C4-2B (cell line): Measurements from ENCODE around the gene CYP27C1.
"Not testable (repeated sequence)": the region's sequence is repeated elsewhere in the genome, so short reads cannot be mapped to it uniquely, and the experiment has no call there.

ENCODE experiments used
- H3K27ac ChIP-seq: fragments of 450-650 bp; 2 replicates; pipeline ENCODE4 v1.5.1; 2017
- ZFX ChIP-seq: fragments of 450-650 bp; IDR thresholded peaks from 2 replicates; pipeline ENCODE4 v1.6.1; 2017
- TF ChIP-seq, protein P1 (sequence below): fragments of 450-650 bp; conservative IDR thresholded peaks from 2 replicates; pipeline ENCODE4 v1.5.1; 2017; ENCODE audit warnings: mild to moderate bottlenecking

CYP27C1 gene

DNA sequence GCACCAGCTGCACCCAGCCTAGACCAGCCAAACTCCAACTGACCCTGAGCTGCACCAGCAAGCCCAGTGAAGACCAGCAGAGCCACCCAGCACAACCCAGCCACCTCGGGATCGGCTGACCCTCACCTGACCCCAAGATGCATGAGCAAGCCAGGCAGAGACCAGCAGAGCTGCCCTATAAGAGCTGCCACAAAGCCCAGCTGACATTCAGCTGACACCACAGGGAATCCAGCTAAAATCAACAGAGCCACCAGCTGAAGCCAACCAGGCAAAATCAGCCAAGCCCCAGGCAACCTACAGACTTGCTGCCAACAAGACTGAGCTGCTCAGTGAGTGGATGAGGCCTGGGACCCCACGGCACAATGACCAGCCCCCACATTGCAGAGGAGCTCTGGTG is 54.6 kb downstream of the CYP27C1 start:
- TF ChIP-seq, protein P1, sequence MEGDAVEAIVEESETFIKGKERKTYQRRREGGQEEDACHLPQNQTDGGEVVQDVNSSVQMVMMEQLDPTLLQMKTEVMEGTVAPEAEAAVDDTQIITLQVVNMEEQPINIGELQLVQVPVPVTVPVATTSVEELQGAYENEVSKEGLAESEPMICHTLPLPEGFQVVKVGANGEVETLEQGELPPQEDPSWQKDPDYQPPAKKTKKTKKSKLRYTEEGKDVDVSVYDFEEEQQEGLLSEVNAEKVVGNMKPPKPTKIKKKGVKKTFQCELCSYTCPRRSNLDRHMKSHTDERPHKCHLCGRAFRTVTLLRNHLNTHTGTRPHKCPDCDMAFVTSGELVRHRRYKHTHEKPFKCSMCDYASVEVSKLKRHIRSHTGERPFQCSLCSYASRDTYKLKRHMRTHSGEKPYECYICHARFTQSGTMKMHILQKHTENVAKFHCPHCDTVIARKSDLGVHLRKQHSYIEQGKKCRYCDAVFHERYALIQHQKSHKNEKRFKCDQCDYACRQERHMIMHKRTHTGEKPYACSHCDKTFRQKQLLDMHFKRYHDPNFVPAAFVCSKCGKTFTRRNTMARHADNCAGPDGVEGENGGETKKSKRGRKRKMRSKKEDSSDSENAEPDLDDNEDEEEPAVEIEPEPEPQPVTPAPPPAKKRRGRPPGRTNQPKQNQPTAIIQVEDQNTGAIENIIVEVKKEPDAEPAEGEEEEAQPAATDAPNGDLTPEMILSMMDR, result no peak
- no peak for TF ChIP-seq ZFX
- no peak overlapping the region for H3K27ac ChIP-seq

DNA sequence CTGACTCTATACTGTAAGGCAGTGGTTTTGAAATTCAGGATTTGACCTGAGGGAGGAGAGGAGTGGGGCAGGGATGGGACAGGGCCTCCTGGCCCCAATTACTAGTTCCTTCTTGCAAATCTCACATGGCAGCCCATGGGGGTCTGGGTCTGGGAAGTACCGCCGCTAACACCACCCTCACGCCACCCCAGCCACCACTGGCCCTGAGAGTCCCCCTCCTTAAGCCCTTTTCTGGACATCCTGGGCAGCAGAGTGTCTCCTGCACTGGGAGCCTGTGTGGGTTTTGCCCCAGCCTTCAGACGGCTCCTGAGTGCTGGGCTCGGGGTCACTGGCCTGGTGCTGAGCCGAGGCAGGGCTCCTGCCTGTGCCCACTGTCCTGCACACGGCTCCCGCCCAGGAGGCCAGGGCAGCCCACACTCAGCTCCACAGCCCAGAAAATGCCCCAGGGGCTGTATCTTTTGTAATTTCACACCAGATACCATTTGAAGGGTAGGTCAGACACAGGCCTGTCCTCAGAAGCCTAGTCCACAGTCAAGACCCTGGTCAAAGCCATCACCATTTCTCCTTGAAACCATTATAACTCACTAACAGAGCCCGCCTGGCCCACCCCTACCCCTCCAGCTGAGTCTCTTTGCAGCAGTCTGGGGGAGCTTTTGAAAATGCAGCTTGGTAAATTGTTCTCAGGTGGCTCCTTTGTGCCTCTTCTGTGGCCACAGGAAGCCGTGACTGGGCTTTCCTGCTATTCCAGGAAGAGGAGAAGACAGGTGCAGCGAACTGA is 55.1 kb downstream of the CYP27C1 start:
- TF ChIP-seq ZFX, result no peak
- TF ChIP-seq, protein P1, result no peak
- no peak overlapping the region for H3K27ac ChIP-seq

DNA sequence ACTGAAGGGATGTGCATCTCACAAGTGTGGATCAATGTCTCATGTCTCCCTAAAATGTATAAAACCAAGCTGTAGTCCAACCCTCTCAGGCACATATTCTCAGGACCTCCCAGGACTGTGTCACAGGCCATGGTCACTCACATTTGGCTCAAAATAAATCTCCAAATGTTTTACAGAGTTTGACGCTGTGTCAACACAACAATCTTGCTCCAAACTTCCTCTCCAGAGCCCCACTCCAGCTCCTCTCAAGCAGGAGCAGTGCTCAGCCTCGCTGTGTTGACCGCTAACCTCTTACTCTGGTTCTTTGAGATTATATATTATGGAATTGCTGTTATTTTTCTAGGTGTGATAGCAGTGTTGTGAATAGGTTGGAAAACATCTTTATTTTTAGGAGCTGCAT is 56.2 kb downstream of the CYP27C1 start:
- no peak overlapping the region for H3K27ac ChIP-seq
- TF ChIP-seq ZFX, result no peak
- TF ChIP-seq, protein P1, result no peak

DNA sequence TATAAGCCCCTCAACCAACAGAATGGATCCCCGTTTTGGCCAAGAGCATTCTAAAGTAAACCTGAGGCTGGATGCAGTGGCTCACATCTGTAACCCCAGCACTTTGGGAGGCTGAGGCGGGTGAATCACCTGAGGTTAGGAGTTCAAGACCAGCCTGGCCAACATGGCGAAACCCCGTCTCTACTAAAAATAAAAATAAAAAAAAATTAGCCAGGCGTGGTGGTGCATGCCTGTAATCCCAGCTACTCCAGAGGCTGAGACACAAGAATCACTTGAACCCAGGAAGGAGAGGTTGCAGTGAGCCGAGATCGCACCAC is 57.1 kb downstream of the CYP27C1 start:
- not testable (repeated sequence) for H3K27ac ChIP-seq

DNA sequence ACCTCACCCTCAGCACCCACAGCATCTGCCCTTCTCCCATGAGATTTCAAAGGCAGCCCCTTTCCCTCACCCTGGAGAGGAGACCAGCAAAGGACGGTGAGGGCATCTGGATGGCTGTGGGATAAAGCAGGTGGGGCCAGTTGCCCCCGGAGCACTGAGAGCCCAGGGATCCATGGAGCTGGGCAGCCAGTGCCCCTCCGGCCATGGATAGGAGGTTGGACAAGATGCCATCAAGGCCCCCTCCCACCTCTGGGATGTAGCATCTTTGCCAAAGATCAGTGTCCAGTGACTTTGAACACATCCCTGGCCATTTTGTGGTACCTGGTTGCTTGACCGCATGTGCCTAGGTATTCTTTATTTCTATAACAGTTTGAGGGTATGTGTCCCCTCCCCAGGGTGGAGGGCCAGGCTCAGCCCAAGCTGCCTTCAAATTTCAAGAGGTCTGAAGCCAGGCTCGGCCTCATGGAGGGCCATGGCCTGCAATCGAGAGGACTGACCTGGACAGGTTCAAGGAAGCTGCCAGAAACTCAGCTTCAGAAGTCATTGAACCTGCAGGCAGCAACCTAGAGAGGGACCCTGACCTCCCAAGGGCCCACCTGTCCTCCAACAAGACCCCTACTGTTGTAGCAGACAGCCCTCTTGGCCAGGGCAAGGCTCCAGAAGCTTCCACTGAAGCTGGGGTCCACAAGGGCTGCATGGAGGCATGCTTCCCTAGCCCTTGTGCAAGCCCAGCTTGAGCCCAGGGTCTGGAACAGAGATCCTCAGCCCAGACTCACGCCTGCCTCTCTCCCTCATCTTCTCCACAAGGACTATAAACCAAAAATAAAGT is 57.6 kb downstream of the CYP27C1 start:
- TF ChIP-seq ZFX, result no peak
- TF ChIP-seq, protein P1, result no peak
- no peak overlapping the region for H3K27ac ChIP-seq

DNA sequence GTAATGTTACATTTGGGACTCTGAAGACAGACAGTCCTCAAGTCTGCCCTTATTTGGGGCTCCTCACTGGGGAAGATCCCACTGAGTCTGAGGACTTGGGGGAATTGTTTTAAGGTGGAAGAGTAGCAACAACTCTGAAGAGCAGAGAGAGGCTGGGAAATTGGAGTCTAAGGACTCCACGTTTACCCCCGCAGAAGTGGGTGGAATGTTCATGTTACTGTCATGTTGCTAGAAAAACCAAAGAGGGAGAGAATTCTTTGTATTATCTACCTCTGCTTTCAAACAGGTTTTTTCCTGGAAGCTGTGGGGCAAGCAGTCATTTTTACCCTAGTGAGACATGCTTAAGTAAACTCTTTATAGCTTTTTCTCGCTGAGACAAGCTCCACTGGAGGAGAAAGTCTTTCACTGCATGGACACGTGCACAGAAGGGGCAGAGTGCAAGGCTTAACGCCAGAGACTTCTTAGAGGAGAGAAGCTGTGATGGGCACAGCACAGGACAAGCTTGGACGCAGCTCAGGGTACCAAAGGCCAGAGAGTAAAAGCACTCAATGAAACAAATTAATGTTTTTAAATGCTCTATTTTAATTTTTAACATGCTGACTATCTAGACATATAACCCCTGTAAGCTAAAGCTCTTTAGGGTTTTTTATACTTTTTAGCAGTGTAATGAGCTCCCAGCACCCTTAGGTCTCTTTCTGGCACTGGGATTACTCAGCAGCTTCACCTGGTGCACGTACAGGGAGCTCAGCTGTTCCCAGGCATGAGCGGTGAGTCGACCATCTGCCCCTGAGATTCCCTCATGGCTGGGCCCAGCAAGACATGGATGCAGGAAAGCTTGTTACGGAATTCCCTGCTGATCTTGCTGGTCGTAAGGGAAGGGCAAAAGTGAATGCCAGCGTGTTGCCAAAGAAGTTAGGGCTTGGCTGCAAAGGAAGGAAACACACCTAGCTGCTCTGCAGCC is 58.6 kb downstream of the CYP27C1 start:
- no peak overlapping the region for H3K27ac ChIP-seq
- TF ChIP-seq, protein P1, result no peak
- TF ChIP-seq ZFX, result no peak

DNA sequence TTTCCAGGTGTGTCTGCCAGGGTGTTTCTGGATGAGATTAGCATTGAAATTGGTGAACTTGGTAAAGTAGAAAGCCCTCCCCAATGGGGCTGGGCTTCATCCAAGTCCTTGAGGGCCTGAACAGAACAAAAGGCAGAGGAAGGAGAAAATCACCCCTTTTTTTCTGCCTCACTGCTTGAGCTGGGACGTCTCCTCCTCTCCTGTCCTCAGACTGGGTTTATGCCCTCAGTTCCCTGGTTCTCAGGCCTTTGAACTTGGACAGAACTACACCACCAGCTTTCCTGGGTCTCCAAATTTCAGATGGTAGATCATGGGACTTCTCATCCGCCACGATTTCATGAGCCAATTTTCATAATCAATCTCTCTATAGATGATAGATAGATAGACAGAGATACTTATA is 59.4 kb downstream of the CYP27C1 start:
- TF ChIP-seq, protein P1, result no peak
- no peak for TF ChIP-seq ZFX

More for the DNA sequence above, 59.4 kb downstream of the CYP27C1 start:
- H3K27ac ChIP-seq, result no peak overlapping the region
